Stimulated activated CD8-positive, alpha-beta memory T cell treated with anti-CD3 and anti-CD28 coated beads, Interleukin-4, amount 100 ng/mL, for 1 hour (primary cell): Measurements from ENCODE around the gene MAP4K4.
"Not testable (repeated sequence)": the region's sequence is repeated elsewhere in the genome, so short reads cannot be mapped to it uniquely, and the experiment has no call there.

Experiments used
- DNase-seq, 2 donors: peaks; one replicate each; pipeline ENCODE4 v3.0.0-alpha.2; 2020; ENCODE audit warnings: low read depth in 2 of 2, low spot score in 1 of 2

Gene MAP4K4

GRCh38 chr2:101766337-101766736 is 68.8 kb downstream of the MAP4K4 start:
- no peak for DNase-seq

GRCh38 chr2:101766871-101767739 is 69.6 kb downstream of the MAP4K4 start:
- DNase-seq = no peak

GRCh38 chr2:101768556-101769220 is 71.2 kb downstream of the MAP4K4 start:
- no peak for DNase-seq

GRCh38 chr2:101769726-101770125 is 72.2 kb downstream of the MAP4K4 start:
- DNase-seq = not testable (repeated sequence)

GRCh38 chr2:101770726-101771125 is 73.2 kb downstream of the MAP4K4 start:
- DNase-seq = no peak

GRCh38 chr2:101771227-101771902 is 73.9 kb downstream of the MAP4K4 start:
- DNase-seq = no peak

- DNase-seq = no peak
Observed at GRCh38 chr2:101771910-101772321, 74.4 kb downstream of the MAP4K4 start.

- no peak for DNase-seq
Observed at GRCh38 chr2:101773137-101773536, 75.6 kb downstream of the MAP4K4 start.

GRCh38 chr2:101773961-101774360 is 76.5 kb downstream of the MAP4K4 start:
- DNase-seq = not testable (repeated sequence)

- no peak for DNase-seq
Observed at GRCh38 chr2:101775092-101775491, 77.6 kb downstream of the MAP4K4 start.

- no peak for DNase-seq
Observed at GRCh38 chr2:101775636-101776035, 78.1 kb downstream of the MAP4K4 start.

GRCh38 chr2:101776172-101777043 is 78.9 kb downstream of the MAP4K4 start:
- DNase-seq = no peak

GRCh38 chr2:101777337-101777736 is 79.8 kb downstream of the MAP4K4 start:
- no peak for DNase-seq

- no peak for DNase-seq
Observed at GRCh38 chr2:101778102-101778501, 80.6 kb downstream of the MAP4K4 start.

- DNase-seq = no peak
Observed at GRCh38 chr2:101779190-101779589, 81.7 kb downstream of the MAP4K4 start.

- DNase-seq = no peak
Observed at GRCh38 chr2:101779656-101780055, 82.1 kb downstream of the MAP4K4 start.

GRCh38 chr2:101781326-101781725 is 83.8 kb downstream of the MAP4K4 start:
- DNase-seq = no peak

GRCh38 chr2:101781791-101782426 is 84.4 kb downstream of the MAP4K4 start:
- DNase-seq = no peak

- DNase-seq = no peak
Observed at GRCh38 chr2:101782427-101782792, 84.9 kb downstream of the MAP4K4 start.

GRCh38 chr2:101787097-101787496 is 89.6 kb downstream of the MAP4K4 start:
- no peak for DNase-seq
